HG02610 (cell line): Measurements from ENCODE around the gene SLC35D3.
"Not testable (repeated sequence)": the region's sequence is repeated elsewhere in the genome, so short reads cannot be mapped to it uniquely, and the experiment has no call there.

Experiments used
- ATAC-seq: cut with Tn5 transposase; IDR thresholded peaks from one replicate; pipeline ENCODE4 v1.9.1; 2021; ENCODE audit warnings: mild to moderate bottlenecking, moderate library complexity; ENCODE audit not compliant: unreplicated experiment

The SLC35D3 gene

DNA sequence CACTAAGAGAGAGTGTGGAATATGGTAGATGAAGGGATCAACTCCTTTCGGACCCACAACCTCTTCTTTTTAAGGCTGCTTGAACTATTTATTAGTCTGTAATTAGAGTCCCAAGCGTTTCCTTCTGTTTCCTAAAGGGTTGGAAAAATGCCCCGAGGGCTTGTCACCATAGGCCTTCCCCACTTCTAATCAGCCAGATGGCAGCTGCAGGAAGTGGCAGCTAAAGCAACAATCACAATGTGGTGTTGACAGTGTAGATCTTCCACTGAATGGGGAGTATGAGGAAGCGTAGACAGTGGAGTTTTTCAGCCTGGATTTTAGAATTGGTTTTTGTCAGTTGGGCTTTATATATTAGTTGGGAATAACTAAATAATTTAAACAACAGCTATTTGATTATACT is 40.6 kb downstream of the SLC35D3 start:
- no peak for ATAC-seq

DNA sequence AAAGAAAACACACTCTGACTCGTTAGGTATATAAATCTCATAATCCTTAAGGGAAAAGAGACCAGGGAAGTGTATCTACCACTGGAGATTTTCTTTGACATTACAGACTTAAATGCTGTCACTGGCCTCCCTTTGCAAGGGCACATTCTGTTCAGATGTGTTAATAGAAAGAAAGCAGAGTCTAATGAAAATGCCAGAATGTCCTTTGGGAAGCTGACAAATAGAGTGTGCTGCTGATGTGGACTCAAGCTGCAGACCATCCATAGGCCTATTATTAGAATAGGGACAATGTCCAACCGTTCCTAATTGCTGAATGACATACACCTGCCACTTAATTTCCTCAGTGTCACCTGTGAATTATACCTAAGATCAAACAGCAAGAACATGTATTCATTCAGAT is 41.2 kb downstream of the SLC35D3 start:
- ATAC-seq: no peak

- ATAC-seq: no peak
Observed at GRCh38 chr6:136964398-136964797, 42.3 kb downstream of the SLC35D3 start.

GRCh38 chr6:136967876-136968752 is 46.0 kb downstream of the SLC35D3 start:
- ATAC-seq: peak; percentile 88

DNA sequence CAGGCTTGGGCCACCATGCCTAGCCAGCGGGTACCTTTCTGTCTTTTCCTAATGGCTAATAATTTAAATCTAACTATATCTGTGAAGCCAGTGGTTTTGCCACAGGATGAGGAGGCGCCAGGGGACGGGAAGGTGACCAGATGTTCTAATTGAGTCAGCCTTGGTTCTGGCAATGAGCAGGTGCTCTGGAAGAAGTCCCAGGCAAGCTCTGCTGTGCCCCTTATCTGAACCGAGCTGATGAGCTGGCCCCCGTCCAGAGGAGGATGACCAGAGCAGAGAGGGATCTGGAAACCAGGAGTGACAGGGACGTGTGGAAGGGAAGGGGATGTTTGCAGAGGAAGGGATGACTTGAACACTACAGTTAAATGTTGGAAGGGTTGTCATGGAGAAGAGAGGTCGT is 46.7 kb downstream of the SLC35D3 start:
- no peak for ATAC-seq

DNA sequence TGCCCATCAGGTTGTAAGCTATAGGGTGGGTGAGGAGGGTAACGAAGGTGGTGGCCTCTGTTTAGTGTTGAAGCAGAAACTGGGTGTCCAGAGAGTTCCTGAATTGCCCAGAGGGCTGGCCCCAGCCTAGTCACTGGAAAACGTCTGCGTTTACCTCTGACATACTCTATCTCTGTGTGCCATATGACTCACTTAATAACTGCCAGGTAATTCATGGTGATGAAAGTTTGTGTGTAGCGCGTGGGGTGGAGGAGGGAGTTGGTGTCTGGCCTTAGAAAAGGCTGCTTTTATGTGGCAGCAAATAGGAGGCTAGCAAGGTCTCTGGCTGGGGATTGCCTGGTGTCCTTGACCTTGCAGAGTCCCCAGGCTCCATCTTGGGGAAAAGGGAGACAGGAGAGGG is 47.3 kb downstream of the SLC35D3 start:
- no peak for ATAC-seq

GRCh38 chr6:136969930-136970329 is 47.8 kb downstream of the SLC35D3 start:
- no peak for ATAC-seq

DNA sequence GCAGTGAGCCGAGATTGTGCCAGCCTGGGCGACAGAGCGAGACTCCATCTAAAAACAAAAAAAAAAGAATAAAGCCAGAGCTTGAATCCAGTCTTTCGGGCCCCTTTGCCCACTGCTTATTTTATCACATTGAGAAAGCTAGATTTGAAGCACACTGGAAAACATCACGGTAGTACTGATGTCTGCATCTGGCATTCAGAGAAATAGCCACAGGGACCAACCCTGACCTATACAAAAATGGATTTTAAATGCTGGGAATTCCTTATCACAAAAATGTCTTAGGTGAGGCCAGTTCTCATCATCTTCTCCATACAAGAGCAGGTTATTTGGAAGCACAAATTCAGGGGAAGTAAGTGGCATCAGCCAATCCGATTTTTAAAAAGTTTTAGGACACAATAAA is 49.5 kb downstream of the SLC35D3 start:
- no peak for ATAC-seq

- not testable (repeated sequence) for ATAC-seq
Observed at GRCh38 chr6:136973781-136974180, 51.7 kb downstream of the SLC35D3 start.
